Tibial nerve (tissue), 4 donors: ENCODE data around the gene WFDC8. TPM values are rescaled to one million over a fixed set of nuclear protein-coding genes. Genes with fewer than 3 reads are reported as not detected.

Experiments used
- DNase-seq, 2 donors: peaks; one replicate each; pipeline ENCODE4 v3.0.0-alpha.2; 2019; ENCODE audit warnings: low spot score in 2 of 2
- H3K27ac ChIP-seq, 4 donors: fragments of 200-600 bp; sonication (generic) in 3 of 4; one replicate each; pipeline ENCODE4 v1.5.1; 2017 to 2019; ENCODE audit warnings: mild to moderate bottlenecking in 1 of 4
- H3K27me3 ChIP-seq, 2 donors: fragments of 200-600 bp; sonication (generic) in 1 of 2; one replicate each; pipeline versions ENCODE4 v1.5.1 to v1.6.0; 2017 to 2019
- H3K36me3 ChIP-seq, 3 donors: fragments of 200-600 bp; sonication (generic); one replicate each; pipeline ENCODE4 v1.5.1; 2018 to 2019
- H3K4me1 ChIP-seq, 4 donors: fragments of 200-600 bp; sonication (generic) in 3 of 4; one replicate each; pipeline ENCODE4 v1.5.1; 2017 to 2019
- H3K4me3 ChIP-seq, 4 donors: fragments of 200-600 bp; sonication (generic) in 3 of 4; one replicate each; pipeline ENCODE4 v1.5.1; 2017 to 2019; ENCODE audit warnings: mild to moderate bottlenecking in 1 of 4, moderate library complexity in 1 of 4
- H3K9me3 ChIP-seq, 4 donors: fragments of 200-600 bp; sonication (generic) in 3 of 4; one replicate each; pipeline ENCODE4 v1.5.1; 2017 to 2019
- CTCF ChIP-seq, 5 experiments: fragments of 200-600 bp in 3 of 5; fragments of 450-650 bp in 2 of 5; sonication (generic) in 3 of 5; IDR thresholded peaks; one replicate each; pipeline ENCODE4 v1.5.1; 2016 to 2019; ENCODE audit warnings: antibody characterized with exemption in 5 of 5, mild to moderate bottlenecking in 3 of 5, moderate library complexity in 2 of 5
- EP300 ChIP-seq, 2 donors: sonication (generic); formaldehyde crosslinking; IDR thresholded peaks; one replicate each; pipeline ENCODE4 v1.6.1; 2017; ENCODE audit warnings: antibody characterized with exemption in 2 of 2, mild to moderate bottlenecking in 1 of 2
- POLR2A ChIP-seq, 2 donors: fragments of 450-650 bp; IDR thresholded peaks; one replicate each; pipeline ENCODE4 v1.6.1; 2017; ENCODE audit warnings: antibody characterized with exemption in 2 of 2, mild to moderate bottlenecking in 2 of 2, moderate library complexity in 2 of 2
- WGBS, 2 donors: methylation state at CpG; one replicate each; pipeline ENCODE4 v1.1.5; 2018; 5-methylcytosine and 5-hydroxymethylcytosine counted together
- total RNA-seq, 4 donors: library from RNA; depleted of rRNA; stranded (reverse); fragments of >200 nt; gene quantifications; one replicate each; pipeline ENCODE4 v1.1.0, GENCODE V29; 2016

WFDC8 gene
- total RNA-seq, 4 donors from 2014 or later: not detected

- no peaks in the 10 kb centered on the region for H3K36me3 ChIP-seq
- 76 to 78% methylated on average over 3 of the region's 3 CpGs for WGBS, 2 donors
- H3K4me1 ChIP-seq: no peaks in the 10 kb centered on the region
- H3K9me3 ChIP-seq: no peaks in the 10 kb centered on the region
- no peak overlapping the region for H3K4me3 ChIP-seq
- H3K27me3 ChIP-seq: peaks cover 0 to 2% of the 10 kb centered on the region in 2 donors
- H3K27ac ChIP-seq: no peak overlapping the region
- DNase-seq: no peak
- no peak for TF ChIP-seq EP300 (IDR thresholded peaks at IDR 0.05)
- TF ChIP-seq CTCF (IDR thresholded peaks at IDR 0.05): no peak
These were observed 33.7 kb downstream of the WFDC8 start for GRCh38 chr20:45545351-45545750.

- Histone ChIP-seq H3K9me3 (no peaks in the 10 kb centered on the region), H3K4me3 (no peak within 1 kb of the TSS), H3K27me3 (peaks cover 0 to 18% of the 10 kb centered on the region in 2 donors), H3K36me3 (no peaks in the 10 kb centered on the region), H3K27ac (no peak within 1 kb of the TSS), H3K4me1 (no peaks in the 10 kb centered on the region)
- no peak for DNase-seq
- 72 to 88% methylated on average over 2 of the region's 2 CpGs for WGBS, 2 donors
- no peak for TF ChIP-seq POLR2A (IDR thresholded peaks at IDR 0.05)
- TF ChIP-seq EP300 (IDR thresholded peaks at IDR 0.05): no peak
- no peak for TF ChIP-seq CTCF (IDR thresholded peaks at IDR 0.05)
These were observed 39.7 kb downstream of the WFDC8 start, which contains the start of gene WFDC6 for GRCh38 chr20:45539382-45539781. Gene WFDC6 (minus strand): TSS chr20:45539482. CDS start chr20:45539407, 75 bp downstream.

GRCh38 chr20:45538209-45538799, 40.8 kb downstream of the WFDC8 start:
- Histone ChIP-seq H3K27me3 (peaks cover 0 to 18% of the 10 kb centered on the region in 2 donors), H3K36me3 (no peaks in the 10 kb centered on the region), H3K4me3 (no peak overlapping the region), H3K9me3 (no peaks in the 10 kb centered on the region), H3K27ac (no peak overlapping the region), H3K4me1 (no peaks in the 10 kb centered on the region)
- TF ChIP-seq EP300 (IDR thresholded peaks at IDR 0.05): no peak
- no peak for TF ChIP-seq POLR2A (IDR thresholded peaks at IDR 0.05)
- TF ChIP-seq CTCF (IDR thresholded peaks at IDR 0.05): no peak
- DNase-seq: no peak
- 56 to 63% methylated on average over 7 of the region's 7 CpGs for WGBS, 2 donors

- Histone ChIP-seq H3K4me3 (no peak overlapping the region), H3K27me3 (no peaks in the 10 kb centered on the region), H3K9me3 (no peaks in the 10 kb centered on the region), H3K4me1 (no peaks in the 10 kb centered on the region), H3K27ac (no peak overlapping the region), H3K36me3 (no peaks in the 10 kb centered on the region)
- WGBS, 2 donors: 69% methylated on average over 4 of the region's 4 CpGs
- no peak for TF ChIP-seq EP300 (IDR thresholded peaks at IDR 0.05)
- no peak for TF ChIP-seq CTCF (IDR thresholded peaks at IDR 0.05)
- no peak for TF ChIP-seq POLR2A (IDR thresholded peaks at IDR 0.05)
- DNase-seq: no peak
These were observed 51.8 kb downstream of the WFDC8 start for GRCh38 chr20:45527294-45527693.

- no peak for TF ChIP-seq CTCF (IDR thresholded peaks at IDR 0.05)
- no peak for TF ChIP-seq POLR2A (IDR thresholded peaks at IDR 0.05)
- TF ChIP-seq EP300 (IDR thresholded peaks at IDR 0.05): no peak
- Histone ChIP-seq H3K27ac (no peak overlapping the region), H3K27me3 (no peaks in the 10 kb centered on the region), H3K9me3 (no peaks in the 10 kb centered on the region), H3K4me1 (no peaks in the 10 kb centered on the region), H3K36me3 (no peaks in the 10 kb centered on the region), H3K4me3 (no peak overlapping the region)
- no peak for DNase-seq
- WGBS, 2 donors: 66 to 86% methylated on average over 1 of the region's 1 CpG
These were observed 55.3 kb downstream of the WFDC8 start for GRCh38 chr20:45523821-45524220.
